Mucosa of rectum (tissue), 2 donors: ENCODE results near the gene PARD3.

Source experiments
- H3K27ac ChIP-seq, 2 donors: one replicate each; pipeline ENCODE4 v1.7.0; 2013; ENCODE audit warnings: inconsistent platforms in 2 of 2, low read depth in 2 of 2, low read length in 2 of 2
- H3K27me3 ChIP-seq, 2 donors: one replicate each; pipeline ENCODE4 v1.7.0; 2013; ENCODE audit warnings: low read length in 2 of 2; ENCODE audit not compliant: control insufficient read depth in 2 of 2, insufficient read depth in 2 of 2
- H3K36me3 ChIP-seq, 2 donors: one replicate each; pipeline ENCODE4 v1.7.0; 2013; ENCODE audit warnings: low read length in 2 of 2; ENCODE audit not compliant: control insufficient read depth in 2 of 2, insufficient read depth in 2 of 2
- H3K4me1 ChIP-seq, 2 donors: one replicate each; pipeline ENCODE4 v1.7.0; 2013; ENCODE audit warnings: low read length in 2 of 2, mild to moderate bottlenecking in 1 of 2; ENCODE audit not compliant: control insufficient read depth in 2 of 2, insufficient read depth in 2 of 2
- H3K4me3 ChIP-seq, 2 donors: one replicate each; pipeline ENCODE4 v1.7.0; 2013; ENCODE audit warnings: low read length in 2 of 2
- H3K9ac ChIP-seq, 2 donors: one replicate each; pipeline ENCODE4 v1.7.0; 2013; ENCODE audit warnings: low read length in 2 of 2, low read depth in 1 of 2, mild to moderate bottlenecking in 1 of 2
- H3K9me3 ChIP-seq, 2 donors: one replicate each; pipeline ENCODE4 v1.7.0; 2013; ENCODE audit warnings: low read length in 2 of 2; ENCODE audit not compliant: control insufficient read depth in 2 of 2
- donor health status: healthy.
- donor health status: Normal muscosa, but diverticular disease.

Gene PARD3

DNA sequence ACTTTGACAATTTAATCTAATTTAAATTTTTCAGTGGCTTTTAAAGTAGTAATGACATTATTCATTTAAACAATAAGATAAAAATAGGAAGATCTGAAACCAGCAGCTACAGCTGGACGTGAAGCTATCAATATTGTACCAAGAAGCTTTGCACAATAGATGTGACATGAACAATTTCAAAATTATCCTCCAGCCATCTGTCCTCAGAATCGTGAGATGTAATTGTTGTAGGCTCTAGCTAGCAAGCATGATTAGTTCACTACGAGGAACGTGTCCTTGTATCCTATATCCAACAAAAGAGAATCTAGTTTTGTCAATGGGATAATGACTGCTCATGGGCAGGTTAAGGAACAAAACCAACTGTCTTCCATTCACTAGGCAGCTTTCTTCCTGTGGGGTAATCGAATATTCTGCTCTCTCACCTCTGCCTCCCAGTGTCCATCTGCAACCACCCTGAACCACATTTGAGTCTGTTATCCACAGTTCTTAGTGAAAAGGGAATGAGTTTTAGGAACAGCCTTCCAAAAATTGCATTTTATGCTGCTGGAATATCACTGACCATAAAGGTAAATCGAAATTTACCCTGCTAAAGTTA lies 247.3 kb downstream of the PARD3 start:
- no peaks in the 10 kb centered on the region for H3K27me3 ChIP-seq
- no peak overlapping the region for H3K27ac ChIP-seq
- no peak overlapping the region for H3K4me3 ChIP-seq
- no peak overlapping the region for H3K9ac ChIP-seq
- no peaks in the 10 kb centered on the region for H3K9me3 ChIP-seq
- H3K36me3 ChIP-seq = no peaks in the 10 kb centered on the region
- no peaks in the 10 kb centered on the region for H3K4me1 ChIP-seq

DNA sequence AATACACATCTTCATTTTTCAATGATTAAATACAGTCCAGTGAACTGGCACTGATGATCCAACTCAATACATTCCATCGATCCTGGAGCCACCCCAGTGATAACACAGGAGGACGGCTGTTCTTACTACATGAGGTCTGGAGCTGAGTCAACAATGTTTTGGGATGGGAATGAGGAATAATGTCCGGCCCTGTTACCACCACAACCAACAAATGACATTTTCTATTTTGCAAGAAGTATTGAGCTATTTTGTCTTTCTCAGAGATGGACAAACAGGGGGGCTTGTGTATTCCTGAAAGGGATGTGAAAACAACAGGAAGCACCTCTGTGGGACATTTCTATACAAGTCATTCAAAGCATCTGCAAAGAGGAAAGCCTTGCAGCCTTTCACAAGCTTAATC lies 249.2 kb downstream of the PARD3 start:
- no peaks in the 10 kb centered on the region for H3K4me1 ChIP-seq
- H3K9ac ChIP-seq = no peak overlapping the region
- no peak overlapping the region for H3K27ac ChIP-seq
- no peaks in the 10 kb centered on the region for H3K9me3 ChIP-seq
- H3K4me3 ChIP-seq = no peak overlapping the region
- H3K36me3 ChIP-seq = no peaks in the 10 kb centered on the region
- no peaks in the 10 kb centered on the region for H3K27me3 ChIP-seq

DNA sequence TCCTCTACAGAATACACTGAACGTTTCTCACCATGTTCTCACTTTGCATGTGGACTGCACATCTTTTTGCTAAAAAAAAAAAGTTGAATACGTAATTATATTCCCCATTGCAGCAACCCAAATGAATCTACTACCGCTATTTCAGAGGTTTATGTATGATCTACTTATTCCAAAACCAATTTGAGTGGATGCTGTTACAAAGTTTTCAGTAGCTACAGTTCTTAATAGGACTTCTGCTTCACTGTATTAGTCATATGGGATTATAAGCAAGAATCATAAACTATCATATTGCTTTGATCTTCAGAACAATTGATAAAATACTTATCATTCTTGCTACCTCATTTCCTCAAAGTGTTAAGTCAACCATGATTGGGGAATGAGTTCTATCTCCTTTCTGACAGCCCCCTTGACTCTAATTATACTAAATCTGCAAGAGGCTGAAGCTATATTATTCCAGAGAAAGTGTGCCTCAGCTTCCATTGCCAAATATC lies 257.0 kb downstream of the PARD3 start:
- Histone ChIP-seq H3K36me3 (no peaks in the 10 kb centered on the region), H3K4me1 (no peaks in the 10 kb centered on the region), H3K27me3 (no peaks in the 10 kb centered on the region), H3K4me3 (no peak overlapping the region), H3K9ac (no peak overlapping the region), H3K27ac (no peak overlapping the region), H3K9me3 (no peaks in the 10 kb centered on the region)

DNA sequence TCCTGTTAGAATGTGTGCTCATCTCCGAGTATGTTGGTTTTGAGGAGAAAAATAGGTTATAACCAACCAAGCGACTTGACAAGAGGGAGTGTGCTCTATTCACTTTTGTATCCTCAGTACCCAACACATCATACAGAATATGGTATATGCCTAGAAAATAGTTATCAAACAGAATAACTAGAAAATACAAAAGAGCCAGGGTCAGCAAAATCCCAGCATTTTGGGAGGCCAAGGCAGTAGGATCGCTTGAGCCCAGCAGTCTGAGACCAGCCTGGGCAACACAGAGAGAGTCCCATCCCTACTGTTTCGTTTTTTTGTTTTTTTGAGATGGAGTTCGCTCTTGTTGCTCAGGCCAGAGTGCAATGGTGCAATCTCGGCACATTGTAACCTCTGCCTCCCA lies 257.9 kb downstream of the PARD3 start:
- H3K27me3 ChIP-seq = no peaks in the 10 kb centered on the region
- H3K9ac ChIP-seq = no peak overlapping the region
- no peaks in the 10 kb centered on the region for H3K4me1 ChIP-seq
- H3K9me3 ChIP-seq = no peaks in the 10 kb centered on the region
- H3K27ac ChIP-seq = no peak overlapping the region
- no peaks in the 10 kb centered on the region for H3K36me3 ChIP-seq
- H3K4me3 ChIP-seq = no peak overlapping the region

DNA sequence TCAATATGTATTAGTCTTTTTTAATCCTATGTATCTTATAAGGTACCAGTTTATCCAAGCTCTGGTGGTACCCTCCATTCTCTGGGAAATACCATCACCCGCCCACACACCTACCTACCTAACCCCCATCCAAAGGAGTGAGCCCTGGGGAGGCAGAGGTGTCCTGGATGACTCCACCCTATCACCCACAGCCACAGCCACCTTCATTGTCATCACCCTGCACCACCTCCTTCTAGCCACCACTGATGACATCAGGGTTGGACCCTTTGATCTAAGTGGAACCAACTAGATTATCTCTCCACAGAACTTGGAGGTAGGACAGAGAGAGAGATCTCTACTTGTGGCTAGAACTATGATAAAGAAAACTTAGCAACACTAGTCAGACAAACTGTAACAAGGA lies 259.4 kb downstream of the PARD3 start:
- no peak overlapping the region for H3K9ac ChIP-seq
- H3K27me3 ChIP-seq = no peaks in the 10 kb centered on the region
- no peak overlapping the region for H3K4me3 ChIP-seq
- no peaks in the 10 kb centered on the region for H3K36me3 ChIP-seq
- no peaks in the 10 kb centered on the region for H3K9me3 ChIP-seq
- H3K4me1 ChIP-seq = no peaks in the 10 kb centered on the region
- H3K27ac ChIP-seq = no peak overlapping the region

DNA sequence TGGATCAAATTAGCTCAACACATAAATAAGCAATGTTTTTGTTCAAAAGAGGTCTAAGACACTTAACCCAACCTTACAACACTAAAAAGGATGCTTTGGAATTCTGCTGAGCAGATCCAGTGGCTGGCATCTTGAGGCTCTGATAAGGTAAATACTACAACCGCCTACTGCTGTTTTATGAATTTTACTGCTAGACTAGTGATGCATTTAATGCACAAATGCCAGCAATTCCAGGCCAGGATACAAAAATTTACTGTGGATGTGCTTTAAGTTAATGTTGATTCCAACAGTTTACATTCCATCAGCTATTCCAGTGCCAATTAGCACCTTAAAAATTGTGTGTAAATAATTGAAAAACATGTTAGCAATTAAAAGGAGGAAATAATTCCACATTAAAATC lies 261.3 kb downstream of the PARD3 start:
- no peaks in the 10 kb centered on the region for H3K4me1 ChIP-seq
- H3K27me3 ChIP-seq = no peaks in the 10 kb centered on the region
- H3K27ac ChIP-seq = no peak overlapping the region
- H3K9me3 ChIP-seq = no peaks in the 10 kb centered on the region
- no peaks in the 10 kb centered on the region for H3K36me3 ChIP-seq
- H3K9ac ChIP-seq = no peak overlapping the region
- H3K4me3 ChIP-seq = no peak overlapping the region

DNA sequence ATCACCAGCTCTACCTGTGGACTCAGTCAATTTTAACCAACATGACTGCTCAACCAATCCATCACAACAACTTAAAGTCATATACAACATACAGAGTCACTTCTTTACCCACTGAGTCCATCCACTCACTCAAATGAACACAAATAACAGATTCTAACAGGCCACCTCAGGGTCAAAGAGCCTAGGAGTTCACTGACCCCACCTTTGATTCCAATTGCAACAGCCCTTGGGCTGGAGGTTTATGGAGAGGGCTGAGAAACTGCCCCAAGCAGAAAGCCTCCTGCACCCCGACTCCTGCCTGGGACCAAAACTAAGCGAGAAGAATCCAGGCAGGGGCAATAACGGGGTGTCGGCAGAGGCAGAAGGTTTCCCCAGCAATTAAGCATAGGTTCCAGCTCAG lies 263.8 kb downstream of the PARD3 start:
- Histone ChIP-seq H3K36me3 (no peaks in the 10 kb centered on the region), H3K27ac (no peak overlapping the region), H3K4me1 (peaks cover 0 to 4% of the 10 kb centered on the region in 2 donors), H3K27me3 (no peaks in the 10 kb centered on the region), H3K9ac (no peak overlapping the region), H3K4me3 (no peak overlapping the region), H3K9me3 (no peaks in the 10 kb centered on the region)

DNA sequence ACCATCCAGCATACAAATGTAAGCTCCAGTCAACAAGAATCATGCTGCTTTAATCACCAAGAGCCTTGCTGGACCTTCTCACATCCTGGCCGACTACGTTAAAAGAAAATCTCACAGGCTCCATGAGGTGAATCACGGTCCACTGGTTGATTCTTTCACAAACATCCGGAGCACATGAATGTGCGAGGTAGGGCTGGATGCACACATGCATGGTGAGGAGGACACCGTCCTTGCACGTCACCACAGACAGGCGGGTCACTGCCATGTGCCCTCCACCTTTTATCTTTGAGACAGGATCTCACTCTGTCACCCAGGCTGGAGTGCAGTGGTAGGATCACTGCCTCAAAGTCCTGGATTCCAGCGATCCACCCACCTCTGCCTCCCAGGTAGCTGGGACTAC lies 265.1 kb downstream of the PARD3 start:
- Histone ChIP-seq H3K27ac (no peak overlapping the region), H3K27me3 (no peaks in the 10 kb centered on the region), H3K4me3 (no peak overlapping the region), H3K4me1 (peaks cover 0 to 4% of the 10 kb centered on the region in 2 donors), H3K9me3 (no peaks in the 10 kb centered on the region), H3K9ac (no peak overlapping the region), H3K36me3 (no peaks in the 10 kb centered on the region)

DNA sequence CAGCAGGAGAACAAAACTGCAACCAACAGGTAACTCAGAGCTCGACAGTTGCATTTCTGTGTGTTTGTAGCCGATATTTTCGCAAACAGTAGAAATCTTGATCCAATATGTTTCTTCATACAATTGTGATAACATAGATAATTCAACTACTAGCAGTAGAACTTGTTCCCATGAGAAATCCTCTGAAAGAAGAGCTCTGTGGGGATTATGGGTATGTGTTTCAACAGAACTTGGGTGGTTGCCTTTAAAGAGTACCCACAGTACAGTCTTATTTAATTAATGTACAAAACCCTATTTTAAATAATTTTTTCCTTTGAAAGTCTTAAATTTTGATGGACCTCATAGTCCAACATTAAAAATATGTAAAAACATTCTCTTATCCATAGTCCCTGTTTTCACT lies 266.1 kb downstream of the PARD3 start:
- H3K9me3 ChIP-seq = no peaks in the 10 kb centered on the region
- no peak overlapping the region for H3K27ac ChIP-seq
- H3K27me3 ChIP-seq = no peaks in the 10 kb centered on the region
- no peak overlapping the region for H3K4me3 ChIP-seq
- peaks cover 0 to 4% of the 10 kb centered on the region in 2 donors for H3K4me1 ChIP-seq
- H3K9ac ChIP-seq = no peak overlapping the region
- H3K36me3 ChIP-seq = no peaks in the 10 kb centered on the region

DNA sequence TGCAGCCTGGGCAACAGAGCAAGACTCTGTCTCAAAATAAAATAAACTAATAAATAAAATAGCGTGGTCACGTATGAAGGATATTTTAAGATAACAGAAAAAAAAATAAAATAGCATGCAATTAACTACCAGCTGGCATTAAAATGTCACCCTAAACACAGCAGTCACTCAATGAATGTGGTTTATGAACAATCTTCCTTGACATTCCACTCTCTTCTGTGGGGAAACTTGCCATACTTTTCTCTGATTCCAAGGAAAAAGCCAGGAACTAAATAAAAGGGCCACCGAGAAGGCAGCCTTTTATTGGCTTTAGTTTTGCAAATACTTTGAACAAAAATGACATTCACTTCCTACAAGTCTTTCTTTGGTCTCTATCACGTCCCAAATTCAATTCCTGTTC lies 266.6 kb downstream of the PARD3 start:
- Histone ChIP-seq H3K4me3 (no peak overlapping the region), H3K27me3 (no peaks in the 10 kb centered on the region), H3K9ac (no peak overlapping the region), H3K27ac (no peak overlapping the region), H3K4me1 (peaks cover 0 to 4% of the 10 kb centered on the region in 2 donors), H3K9me3 (no peaks in the 10 kb centered on the region), H3K36me3 (no peaks in the 10 kb centered on the region)

DNA sequence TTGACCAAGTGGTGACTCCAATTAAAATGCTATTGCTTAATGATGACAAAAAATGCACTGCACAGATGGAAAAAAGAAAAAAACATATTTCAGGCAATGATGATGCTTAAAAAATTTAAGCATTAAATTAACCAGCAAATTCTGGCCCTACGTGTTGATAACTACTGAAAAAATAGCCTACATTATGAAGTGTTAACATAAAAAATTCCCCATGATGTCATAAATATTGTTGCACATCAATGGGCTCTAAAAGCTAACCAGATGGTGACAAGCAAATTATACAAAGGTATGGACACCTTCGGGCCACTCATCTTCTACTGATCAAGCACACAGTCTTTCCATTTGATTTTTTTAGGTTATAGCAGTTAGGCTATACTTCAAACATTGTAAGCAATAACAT lies 267.4 kb downstream of the PARD3 start:
- H3K27me3 ChIP-seq = no peaks in the 10 kb centered on the region

More for the DNA sequence above, 267.4 kb downstream of the PARD3 start:
- Histone ChIP-seq H3K9ac (no peak overlapping the region), H3K4me3 (no peak overlapping the region), H3K36me3 (no peaks in the 10 kb centered on the region), H3K4me1 (peaks cover 0 to 4% of the 10 kb centered on the region in 2 donors), H3K27ac (no peak overlapping the region), H3K9me3 (no peaks in the 10 kb centered on the region)
